Measurements from ENCODE around the gene TNIK.

DNA sequence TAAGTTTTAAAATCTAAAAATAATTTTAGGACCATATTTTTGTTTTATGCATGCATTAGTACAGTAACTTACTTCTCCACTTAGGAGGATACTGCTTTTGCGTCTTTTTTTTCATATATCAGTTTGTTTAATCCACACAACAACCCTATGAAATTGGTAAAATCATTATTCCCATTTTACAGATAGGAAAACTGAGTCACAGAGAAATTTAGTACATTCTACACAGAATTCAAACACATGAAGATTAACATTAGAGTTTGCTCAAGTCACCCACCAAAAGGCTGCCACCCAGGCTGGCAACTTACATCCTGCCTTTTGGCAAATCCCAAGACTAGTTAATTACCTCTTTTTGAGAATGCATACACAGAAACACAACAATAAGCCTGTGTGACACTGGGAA lies 28.7 kb downstream of the TNIK start:
- TF ChIP-seq, protein P1, sequence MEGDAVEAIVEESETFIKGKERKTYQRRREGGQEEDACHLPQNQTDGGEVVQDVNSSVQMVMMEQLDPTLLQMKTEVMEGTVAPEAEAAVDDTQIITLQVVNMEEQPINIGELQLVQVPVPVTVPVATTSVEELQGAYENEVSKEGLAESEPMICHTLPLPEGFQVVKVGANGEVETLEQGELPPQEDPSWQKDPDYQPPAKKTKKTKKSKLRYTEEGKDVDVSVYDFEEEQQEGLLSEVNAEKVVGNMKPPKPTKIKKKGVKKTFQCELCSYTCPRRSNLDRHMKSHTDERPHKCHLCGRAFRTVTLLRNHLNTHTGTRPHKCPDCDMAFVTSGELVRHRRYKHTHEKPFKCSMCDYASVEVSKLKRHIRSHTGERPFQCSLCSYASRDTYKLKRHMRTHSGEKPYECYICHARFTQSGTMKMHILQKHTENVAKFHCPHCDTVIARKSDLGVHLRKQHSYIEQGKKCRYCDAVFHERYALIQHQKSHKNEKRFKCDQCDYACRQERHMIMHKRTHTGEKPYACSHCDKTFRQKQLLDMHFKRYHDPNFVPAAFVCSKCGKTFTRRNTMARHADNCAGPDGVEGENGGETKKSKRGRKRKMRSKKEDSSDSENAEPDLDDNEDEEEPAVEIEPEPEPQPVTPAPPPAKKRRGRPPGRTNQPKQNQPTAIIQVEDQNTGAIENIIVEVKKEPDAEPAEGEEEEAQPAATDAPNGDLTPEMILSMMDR (IDR thresholded peaks at IDR 0.05), result no peak
- TF ChIP-seq POLR2A (IDR thresholded peaks at IDR 0.05), result no peak
- TF ChIP-seq EP300 (IDR thresholded peaks at IDR 0.05; ENCODE audit: low read depth), result no peak
